Progenitor cell of endocrine pancreas (in vitro differentiated cells): Measurements from ENCODE around the gene BLTP1. TPM values are rescaled to one million over a fixed set of nuclear protein-coding genes. Genes with fewer than 3 reads are reported as not detected.
"Not testable (repeated sequence)": the region's sequence is repeated elsewhere in the genome, so short reads cannot be mapped to it uniquely, and the experiment has no call there.

ENCODE experiments used
- DNase-seq: peaks from one replicate; pipeline ENCODE4 v3.0.0; 2021; ENCODE audit warnings: low spot score; ENCODE audit not compliant: unreplicated experiment
- H3K27ac Mint-ChIP-seq: 2 replicates; pipeline ENCODE4 v1.8.0; 2021; ENCODE audit warnings: mild to moderate bottlenecking, moderate library complexity, mixed read lengths
- H3K27me3 Mint-ChIP-seq: 2 replicates; pipeline ENCODE4 v1.8.0; 2021; ENCODE audit warnings: mixed read lengths
- H3K36me3 Mint-ChIP-seq: 2 replicates; pipeline ENCODE4 v1.8.0; 2022; ENCODE audit warnings: mixed read lengths; ENCODE audit not compliant: insufficient read depth
- H3K4me1 Mint-ChIP-seq: 2 replicates; pipeline ENCODE4 v1.8.0; 2021; ENCODE audit warnings: low read depth, mixed read lengths
- H3K4me3 Mint-ChIP-seq: 2 replicates; pipeline ENCODE4 v1.8.0; 2021; ENCODE audit warnings: low read depth, mild to moderate bottlenecking, moderate library complexity, mixed read lengths
- H3K9me3 Mint-ChIP-seq: 2 replicates; pipeline ENCODE4 v1.8.0; 2021; ENCODE audit warnings: low read depth, mixed read lengths
- long read RNA-seq: library from polyadenylated mRNA; unstranded; transcript quantifications from one replicate; pipeline ENCODE4 v2.0.0, GENCODE V29; 2020
- total RNA-seq: library from RNA; stranded (reverse); gene quantifications from 2 replicates; pipeline ENCODE4 v1.2.1, GENCODE V29; 2021
- TF ChIP-seq, protein P1 (sequence below): fragments of 200-600 bp; sonication (generic); IDR thresholded peaks from one replicate; pipeline ENCODE4 v1.5.0; 2021; ENCODE audit warnings: antibody characterized with exemption, mild to moderate bottlenecking; ENCODE audit not compliant: unreplicated experiment

The BLTP1 gene, protein sequence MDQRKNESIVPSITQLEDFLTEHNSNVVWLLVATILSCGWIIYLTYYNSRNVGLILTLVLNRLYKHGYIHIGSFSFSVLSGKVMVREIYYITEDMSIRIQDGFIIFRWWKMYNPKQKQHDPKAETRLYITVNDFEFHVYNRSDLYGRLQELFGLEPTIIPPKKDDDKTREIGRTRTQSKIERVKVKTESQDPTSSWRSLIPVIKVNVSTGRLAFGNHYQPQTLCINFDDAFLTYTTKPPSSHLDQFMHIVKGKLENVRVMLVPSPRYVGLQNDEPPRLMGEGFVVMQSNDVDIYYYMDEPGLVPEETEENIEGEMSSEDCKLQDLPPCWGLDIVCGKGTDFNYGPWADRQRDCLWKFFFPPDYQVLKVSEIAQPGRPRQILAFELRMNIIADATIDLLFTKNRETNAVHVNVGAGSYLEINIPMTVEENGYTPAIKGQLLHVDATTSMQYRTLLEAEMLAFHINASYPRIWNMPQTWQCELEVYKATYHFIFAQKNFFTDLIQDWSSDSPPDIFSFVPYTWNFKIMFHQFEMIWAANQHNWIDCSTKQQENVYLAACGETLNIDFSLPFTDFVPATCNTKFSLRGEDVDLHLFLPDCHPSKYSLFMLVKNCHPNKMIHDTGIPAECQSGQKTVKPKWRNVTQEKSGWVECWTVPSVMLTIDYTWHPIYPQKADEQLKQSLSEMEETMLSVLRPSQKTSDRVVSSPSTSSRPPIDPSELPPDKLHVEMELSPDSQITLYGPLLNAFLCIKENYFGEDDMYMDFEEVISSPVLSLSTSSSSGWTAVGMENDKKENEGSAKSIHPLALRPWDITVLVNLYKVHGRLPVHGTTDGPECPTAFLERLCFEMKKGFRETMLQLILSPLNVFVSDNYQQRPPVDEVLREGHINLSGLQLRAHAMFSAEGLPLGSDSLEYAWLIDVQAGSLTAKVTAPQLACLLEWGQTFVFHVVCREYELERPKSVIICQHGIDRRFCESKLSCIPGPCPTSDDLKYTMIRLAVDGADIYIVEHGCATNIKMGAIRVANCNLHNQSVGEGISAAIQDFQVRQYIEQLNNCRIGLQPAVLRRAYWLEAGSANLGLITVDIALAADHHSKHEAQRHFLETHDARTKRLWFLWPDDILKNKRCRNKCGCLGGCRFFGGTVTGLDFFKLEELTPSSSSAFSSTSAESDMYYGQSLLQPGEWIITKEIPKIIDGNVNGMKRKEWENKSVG (N-terminal part only)
- total RNA-seq: 62.7 and 70.0 TPM in 2 replicates
- long read RNA-seq, partial matches to known transcripts: 29 of 39 reads
- long read RNA-seq, other reads (novel, unspliced or antisense): 10 of 39 reads

DNA sequence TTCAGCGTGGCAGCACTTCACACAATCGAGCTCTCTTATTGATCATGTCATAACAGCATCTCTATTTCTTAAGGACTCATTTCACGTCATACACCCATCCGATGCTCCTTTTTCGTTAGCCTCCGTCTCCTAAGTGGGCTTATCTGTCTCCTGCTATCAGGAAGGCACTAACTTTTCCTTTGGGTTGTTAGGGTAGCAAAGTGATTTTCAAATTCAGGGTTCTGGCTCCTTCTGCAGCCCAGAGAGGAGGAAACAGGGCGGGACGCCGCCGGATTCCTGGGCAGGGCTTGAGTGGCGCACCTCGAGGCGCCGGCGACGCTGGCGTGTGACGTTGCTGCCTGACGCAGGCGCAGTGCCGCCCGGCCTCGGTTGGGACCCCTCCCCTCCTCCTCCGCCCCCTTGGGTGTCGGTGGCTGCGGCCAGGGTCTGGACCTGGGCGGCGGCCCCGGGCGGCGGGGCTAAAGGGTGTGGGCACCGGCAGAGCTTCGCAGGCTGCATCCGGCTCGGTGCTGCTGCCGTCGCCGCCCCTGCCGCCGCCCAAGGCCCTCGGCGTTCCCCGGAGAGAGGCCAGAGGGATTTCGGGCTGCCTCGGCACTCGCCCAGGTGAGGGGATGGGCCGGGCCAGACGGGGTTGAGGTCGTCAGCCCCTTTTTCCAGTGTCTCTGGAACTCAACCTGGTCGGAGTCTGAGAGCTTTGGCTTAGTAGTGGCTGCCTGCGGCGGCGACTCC, at the start of gene BLTP1:
Gene BLTP1, plus strand, starts transcription at position 350 of the 729 bp plus-strand sequence. CDS start 18,317 bp downstream, outside the sequence.
- Mint-ChIP-seq H3K4me3 (peak within 1 kb of the TSS; percentile 90), H3K27me3 (peaks cover 5% of the 10 kb centered on the region), H3K9me3 (peaks cover 10% of the 10 kb centered on the region), H3K27ac (peak within 1 kb of the TSS; percentile 99), H3K4me1 (peaks cover 6% of the 10 kb centered on the region), H3K36me3 (peaks cover 17% of the 10 kb centered on the region)
- peak; percentile 88 for DNase-seq
- TF ChIP-seq, protein P1, sequence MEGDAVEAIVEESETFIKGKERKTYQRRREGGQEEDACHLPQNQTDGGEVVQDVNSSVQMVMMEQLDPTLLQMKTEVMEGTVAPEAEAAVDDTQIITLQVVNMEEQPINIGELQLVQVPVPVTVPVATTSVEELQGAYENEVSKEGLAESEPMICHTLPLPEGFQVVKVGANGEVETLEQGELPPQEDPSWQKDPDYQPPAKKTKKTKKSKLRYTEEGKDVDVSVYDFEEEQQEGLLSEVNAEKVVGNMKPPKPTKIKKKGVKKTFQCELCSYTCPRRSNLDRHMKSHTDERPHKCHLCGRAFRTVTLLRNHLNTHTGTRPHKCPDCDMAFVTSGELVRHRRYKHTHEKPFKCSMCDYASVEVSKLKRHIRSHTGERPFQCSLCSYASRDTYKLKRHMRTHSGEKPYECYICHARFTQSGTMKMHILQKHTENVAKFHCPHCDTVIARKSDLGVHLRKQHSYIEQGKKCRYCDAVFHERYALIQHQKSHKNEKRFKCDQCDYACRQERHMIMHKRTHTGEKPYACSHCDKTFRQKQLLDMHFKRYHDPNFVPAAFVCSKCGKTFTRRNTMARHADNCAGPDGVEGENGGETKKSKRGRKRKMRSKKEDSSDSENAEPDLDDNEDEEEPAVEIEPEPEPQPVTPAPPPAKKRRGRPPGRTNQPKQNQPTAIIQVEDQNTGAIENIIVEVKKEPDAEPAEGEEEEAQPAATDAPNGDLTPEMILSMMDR: no peak

DNA sequence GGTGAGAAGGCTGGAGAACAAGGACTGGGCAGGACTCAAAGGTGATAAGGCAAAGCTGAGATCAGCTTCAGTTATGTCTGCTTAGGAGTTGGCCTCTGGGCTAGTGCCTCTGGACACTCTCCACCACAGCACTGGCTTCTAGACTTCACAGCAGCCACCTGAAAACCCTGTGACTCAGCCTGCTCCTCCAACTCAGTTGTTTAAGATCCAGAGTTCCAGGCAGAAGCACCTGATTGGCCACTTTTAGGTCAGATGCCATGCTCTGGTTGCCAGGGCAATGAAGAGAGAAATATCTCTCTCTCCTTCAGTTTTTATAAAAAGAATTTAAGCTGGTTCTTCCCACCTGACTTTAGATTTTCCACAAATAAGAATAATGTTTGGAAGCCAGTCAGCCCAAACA, 47.9 kb upstream of the BLTP1 start:
- Mint-ChIP-seq H3K4me1 (no peaks in the 10 kb centered on the region), H3K4me3 (no peak overlapping the region), H3K27ac (no peak overlapping the region), H3K27me3 (no peaks in the 10 kb centered on the region), H3K36me3 (no peaks in the 10 kb centered on the region), H3K9me3 (no peaks in the 10 kb centered on the region)
- no peak for DNase-seq
- TF ChIP-seq, protein P1: no peak

DNA sequence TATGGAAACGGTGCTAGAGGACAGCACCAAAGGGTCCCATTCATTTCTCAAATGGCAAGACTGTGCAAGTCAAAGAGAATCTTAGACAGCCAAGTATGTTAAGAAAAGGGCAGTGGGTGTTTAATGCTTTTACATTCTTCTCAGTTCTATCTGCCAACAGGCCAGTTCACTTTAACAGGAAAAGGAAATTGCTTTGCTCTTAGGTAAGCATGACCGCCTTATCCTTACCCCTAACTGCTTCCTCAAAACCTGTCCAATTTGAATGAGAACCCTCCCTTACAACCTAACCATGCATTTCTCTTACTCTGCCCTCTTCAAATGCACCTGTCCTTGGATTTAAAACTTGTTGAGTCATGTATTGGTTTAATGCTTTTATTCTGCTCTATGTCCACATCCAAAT, 44.5 kb upstream of the BLTP1 start:
- H3K27ac Mint-ChIP-seq: no peak overlapping the region
- H3K36me3 Mint-ChIP-seq: no peaks in the 10 kb centered on the region
- no peaks in the 10 kb centered on the region for H3K9me3 Mint-ChIP-seq
- H3K4me1 Mint-ChIP-seq: no peaks in the 10 kb centered on the region
- no peak for DNase-seq
- TF ChIP-seq, protein P1: no peak
- no peaks in the 10 kb centered on the region for H3K27me3 Mint-ChIP-seq
- no peak overlapping the region for H3K4me3 Mint-ChIP-seq

DNA sequence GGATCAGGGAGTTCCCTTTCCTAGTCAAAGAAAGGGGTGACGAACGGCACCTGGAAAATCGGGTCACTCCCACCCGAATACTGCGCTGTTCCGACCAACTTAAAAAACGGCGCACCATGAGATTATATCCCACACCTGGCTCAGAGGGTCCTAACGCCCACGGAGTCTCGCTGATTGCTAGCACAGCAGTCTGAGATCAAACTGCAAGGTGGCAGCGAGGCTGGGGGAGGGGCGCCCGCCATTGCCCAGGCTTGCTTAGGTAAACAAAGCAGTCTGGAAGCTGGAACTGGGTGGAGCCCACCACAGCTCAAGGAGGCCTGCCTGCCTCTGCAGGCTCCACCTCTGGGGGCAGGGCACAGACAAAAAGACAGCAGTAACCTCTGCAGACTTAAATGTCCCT, 41.8 kb upstream of the BLTP1 start:
- not testable (repeated sequence) for H3K27me3 Mint-ChIP-seq, H3K9me3 Mint-ChIP-seq, DNase-seq, H3K36me3 Mint-ChIP-seq, H3K4me3 Mint-ChIP-seq, H3K4me1 Mint-ChIP-seq, H3K27ac Mint-ChIP-seq

DNA sequence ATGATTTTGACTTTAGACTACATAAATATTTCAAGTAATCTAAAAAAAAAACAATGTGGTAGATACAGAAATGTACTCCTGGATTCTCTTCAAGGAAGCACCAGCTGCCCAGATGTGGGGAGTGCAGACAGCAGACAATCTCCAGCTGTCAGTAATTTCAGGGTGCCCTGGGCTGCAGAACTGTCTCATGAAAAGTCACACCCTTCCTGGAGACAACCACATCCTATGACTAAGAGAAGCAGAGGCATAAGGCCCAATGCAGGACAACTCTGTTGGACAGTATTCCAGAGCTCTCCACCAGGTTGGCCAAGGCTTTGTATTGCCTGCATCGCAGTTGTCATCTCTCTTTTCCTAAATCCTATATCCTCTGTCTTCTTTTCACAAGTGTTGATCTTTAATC, 34.4 kb upstream of the BLTP1 start:
- H3K9me3 Mint-ChIP-seq: no peaks in the 10 kb centered on the region
- no peaks in the 10 kb centered on the region for H3K36me3 Mint-ChIP-seq
- DNase-seq: no peak
- H3K4me1 Mint-ChIP-seq: no peaks in the 10 kb centered on the region
- H3K27me3 Mint-ChIP-seq: peaks cover 21% of the 10 kb centered on the region
- no peak overlapping the region for H3K4me3 Mint-ChIP-seq
- no peak overlapping the region for H3K27ac Mint-ChIP-seq
- TF ChIP-seq, protein P1: no peak
